T-helper 22 cell (primary cell): ENCODE data around the gene VN1R2.
"Not testable (repeated sequence)": the region's sequence is repeated elsewhere in the genome, so short reads cannot be mapped to it uniquely, and the experiment has no call there.

Experiments used
- DNase-seq: peaks from one replicate; pipeline ENCODE4 v3.0.0-alpha.2; 2020; ENCODE audit warnings: low read depth

Gene VN1R2, protein sequence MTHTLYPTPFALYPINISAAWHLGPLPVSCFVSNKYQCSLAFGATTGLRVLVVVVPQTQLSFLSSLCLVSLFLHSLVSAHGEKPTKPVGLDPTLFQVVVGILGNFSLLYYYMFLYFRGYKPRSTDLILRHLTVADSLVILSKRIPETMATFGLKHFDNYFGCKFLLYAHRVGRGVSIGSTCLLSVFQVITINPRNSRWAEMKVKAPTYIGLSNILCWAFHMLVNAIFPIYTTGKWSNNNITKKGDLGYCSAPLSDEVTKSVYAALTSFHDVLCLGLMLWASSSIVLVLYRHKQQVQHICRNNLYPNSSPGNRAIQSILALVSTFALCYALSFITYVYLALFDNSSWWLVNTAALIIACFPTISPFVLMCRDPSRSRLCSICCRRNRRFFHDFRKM

GRCh38 chr19:53257715-53258342, at the start of gene VN1R2:
Gene VN1R2, plus strand, starts transcription at chr19:53258292. Its CDS starts 84 bp downstream, at chr19:53258376.
- not testable (repeated sequence) for DNase-seq

DNA sequence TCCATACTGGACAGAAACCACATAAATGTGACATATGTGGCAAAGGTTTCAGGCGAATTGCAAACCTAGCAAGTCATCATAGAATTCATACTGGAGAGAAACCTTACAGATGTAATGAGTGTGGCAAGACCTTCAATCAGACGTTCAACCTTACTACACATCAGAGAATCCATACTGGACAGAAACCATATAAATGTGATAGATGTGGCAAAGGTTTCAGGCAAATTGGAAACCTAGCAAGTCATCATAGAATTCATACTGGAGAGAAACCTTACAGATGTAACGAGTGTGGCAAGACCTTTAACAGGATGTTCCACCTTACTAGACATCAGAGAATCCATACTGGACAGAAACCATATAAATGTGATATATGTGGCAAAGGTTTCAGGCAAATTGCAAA, 46.5 kb upstream of the VN1R2 start:
- not testable (repeated sequence) for DNase-seq

- DNase-seq, result no peak
Observed at GRCh38 chr19:53212703-53213320, 45.3 kb upstream of the VN1R2 start.

- not testable (repeated sequence) for DNase-seq
Observed at GRCh38 chr19:53222716-53223115, 35.4 kb upstream of the VN1R2 start.

- no peak for DNase-seq
Observed at GRCh38 chr19:53224606-53225005, 33.5 kb upstream of the VN1R2 start.

DNA sequence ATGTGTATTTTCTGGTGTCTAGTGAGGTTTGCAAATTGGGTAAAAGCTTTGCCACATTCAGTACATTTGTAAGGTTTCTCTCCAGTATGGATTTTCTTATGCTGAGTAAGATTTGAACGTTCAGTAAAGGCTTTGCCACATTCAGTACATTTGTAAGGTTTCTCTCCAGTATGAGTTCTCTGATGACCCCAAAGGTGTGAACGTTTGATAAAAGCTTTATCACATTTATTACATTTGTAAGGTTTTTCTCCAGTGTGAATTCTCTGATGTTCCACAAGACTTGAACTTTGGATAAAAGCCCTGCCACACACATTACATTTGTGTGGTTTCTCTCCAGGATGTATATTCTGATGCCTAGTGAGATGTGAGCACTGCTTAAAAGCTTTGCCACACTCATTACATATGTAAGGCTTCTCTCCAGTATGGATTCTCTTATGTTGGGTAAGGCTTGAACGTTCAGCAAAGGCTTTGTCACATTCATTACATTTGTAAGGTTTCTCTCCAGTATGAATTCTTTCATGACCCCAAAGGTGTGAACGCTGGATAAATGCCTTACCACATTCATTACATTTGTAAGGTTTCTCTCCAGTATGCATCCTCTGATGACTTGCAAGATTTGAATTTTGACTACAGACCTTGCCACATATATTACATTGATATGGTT, 20.8 kb upstream of the VN1R2 start:
- no peak for DNase-seq

DNA sequence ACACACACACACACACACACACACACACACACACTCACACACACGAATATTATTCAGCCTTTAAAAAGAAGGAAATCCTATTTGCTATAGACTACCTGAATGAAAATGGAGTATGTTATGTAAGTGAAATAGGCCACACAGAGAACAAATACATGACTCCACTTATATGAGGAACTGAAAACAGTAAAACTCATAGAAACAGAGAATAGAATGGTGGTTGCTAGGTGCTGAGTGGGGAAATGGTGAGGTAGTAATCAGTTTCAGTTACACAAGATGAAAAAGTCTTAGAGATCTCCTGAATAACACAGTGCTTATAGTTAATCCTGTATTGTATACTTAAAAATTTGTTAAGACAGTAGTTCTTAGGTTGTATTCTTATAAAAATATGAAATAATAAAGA, 11.6 kb upstream of the VN1R2 start:
- no peak for DNase-seq

- DNase-seq, result peak; percentile 48
Observed at GRCh38 chr19:53254411-53255341, 3.4 kb upstream of the VN1R2 start, which contains the start of gene ZNF677. Gene ZNF677, minus strand, starts transcription at chr19:53254873. Its CDS starts 3,323 bp downstream, at chr19:53251550.

DNA sequence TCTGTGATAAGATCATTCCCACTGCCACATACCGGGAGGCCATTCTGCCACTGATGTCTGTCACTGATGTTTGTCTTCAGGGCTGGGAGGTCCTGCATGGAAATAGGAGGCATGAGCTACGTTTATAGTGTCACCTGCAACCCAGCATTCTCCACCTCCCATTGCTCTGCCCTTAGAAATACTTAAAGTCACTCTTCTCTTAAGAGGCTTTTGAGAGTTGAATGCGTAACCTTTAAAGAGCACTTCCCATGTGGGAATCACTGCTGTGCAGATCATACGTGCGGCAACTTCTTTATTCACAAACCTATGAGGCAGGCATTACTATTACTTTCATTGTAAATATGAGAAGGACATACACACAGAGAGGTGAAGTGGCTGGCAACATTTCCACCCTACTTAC, 9.5 kb downstream of the VN1R2 start, which contains the start of gene VN1R4:
Gene VN1R4, minus strand, starts transcription at position 101 of the 400 bp plus-strand sequence. Its CDS starts 58 bp downstream, at position 43.
- not testable (repeated sequence) for DNase-seq

- not testable (repeated sequence) for DNase-seq
Observed at GRCh38 chr19:53269861-53270260, 11.8 kb downstream of the VN1R2 start.

- DNase-seq, result no peak
Observed at GRCh38 chr19:53272044-53272443, 14.0 kb downstream of the VN1R2 start.

DNA sequence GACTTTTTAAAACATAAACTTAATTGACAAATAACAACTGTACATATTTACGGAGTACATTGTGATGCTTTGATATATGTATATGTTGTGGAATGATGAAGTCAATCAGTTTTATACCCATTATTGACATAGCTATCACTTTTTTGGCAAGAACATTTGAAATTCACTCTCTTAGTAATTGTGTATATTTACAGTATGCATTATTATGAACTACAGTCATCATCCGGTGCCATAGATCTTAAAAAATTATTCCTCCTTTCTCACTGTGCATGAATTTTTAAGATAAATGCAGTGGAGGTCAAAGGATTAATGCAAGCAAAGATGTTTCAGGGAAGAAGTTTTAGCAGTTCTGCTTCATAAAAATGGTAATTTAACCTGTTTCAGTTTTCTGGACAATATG, 17.4 kb downstream of the VN1R2 start:
- DNase-seq, result no peak

- not testable (repeated sequence) for DNase-seq
Observed at GRCh38 chr19:53281947-53282346, 23.9 kb downstream of the VN1R2 start.

- no peak for DNase-seq
Observed at GRCh38 chr19:53285087-53285486, 27.0 kb downstream of the VN1R2 start.

- no peak for DNase-seq
Observed at GRCh38 chr19:53290758-53291549, 32.9 kb downstream of the VN1R2 start.

- DNase-seq, result no peak
Observed at GRCh38 chr19:53294786-53295441, 36.8 kb downstream of the VN1R2 start.

DNA sequence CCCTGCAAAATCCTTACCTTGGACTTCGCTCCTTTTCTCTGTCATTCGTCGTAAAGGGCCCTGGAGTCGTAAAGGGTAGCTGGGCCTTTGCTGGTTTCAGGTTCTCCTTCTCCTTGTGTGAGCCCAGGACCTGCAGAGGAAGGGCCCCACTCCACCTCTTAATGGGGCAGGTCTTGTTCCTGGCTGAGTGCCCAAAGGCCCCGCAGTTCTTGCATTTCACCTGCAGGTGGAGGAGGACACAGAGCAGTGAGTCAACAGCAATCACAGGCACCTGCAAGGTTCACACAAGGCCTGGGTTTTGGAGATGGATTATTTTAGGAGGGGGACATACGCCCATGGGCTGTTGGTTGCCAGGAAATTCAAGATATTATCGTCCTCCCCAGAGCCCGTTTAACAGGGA, 43.2 kb downstream of the VN1R2 start:
- not testable (repeated sequence) for DNase-seq

GRCh38 chr19:53308339-53308811, 50.3 kb downstream of the VN1R2 start:
- no peak for DNase-seq
